Progenitor cell of endocrine pancreas (in vitro differentiated cells): ENCODE data around the gene AMER2. TPM values are rescaled to one million over a fixed set of nuclear protein-coding genes. Genes with fewer than 3 reads are reported as not detected.

Source experiments
- DNase-seq: peaks from one replicate; pipeline ENCODE4 v3.0.0; 2021; ENCODE audit warnings: low spot score; ENCODE audit not compliant: unreplicated experiment
- H3K27ac Mint-ChIP-seq: 2 replicates; pipeline ENCODE4 v1.8.0; 2021; ENCODE audit warnings: mild to moderate bottlenecking, moderate library complexity, mixed read lengths
- H3K27me3 Mint-ChIP-seq: 2 replicates; pipeline ENCODE4 v1.8.0; 2021; ENCODE audit warnings: mixed read lengths
- H3K36me3 Mint-ChIP-seq: 2 replicates; pipeline ENCODE4 v1.8.0; 2022; ENCODE audit warnings: mixed read lengths; ENCODE audit not compliant: insufficient read depth
- H3K4me1 Mint-ChIP-seq: 2 replicates; pipeline ENCODE4 v1.8.0; 2021; ENCODE audit warnings: low read depth, mixed read lengths
- H3K4me3 Mint-ChIP-seq: 2 replicates; pipeline ENCODE4 v1.8.0; 2021; ENCODE audit warnings: low read depth, mild to moderate bottlenecking, moderate library complexity, mixed read lengths
- H3K9me3 Mint-ChIP-seq: 2 replicates; pipeline ENCODE4 v1.8.0; 2021; ENCODE audit warnings: low read depth, mixed read lengths
- CTCF ChIP-seq: fragments of 200-600 bp; sonication (generic); IDR thresholded peaks from one replicate; pipeline ENCODE4 v1.5.0; 2021; ENCODE audit warnings: antibody characterized with exemption, mild to moderate bottlenecking; ENCODE audit not compliant: unreplicated experiment
- total RNA-seq: library from RNA; stranded (reverse); gene quantifications from 2 replicates; pipeline ENCODE4 v1.2.1, GENCODE V29; 2021

Gene AMER2
- total RNA-seq, 1 donor from 2014 or later, result 0.05 TPM

- Mint-ChIP-seq H3K4me1 (no peaks in the 10 kb centered on the region), H3K4me3 (no peak overlapping the region)
Observed at GRCh38 chr13:25143706-25144105, 28.4 kb downstream of the AMER2 start.

GRCh38 chr13:25141042-25141441 lies 31.0 kb downstream of the AMER2 start:
- Mint-ChIP-seq H3K9me3 (no peaks in the 10 kb centered on the region), H3K27ac (no peak overlapping the region), H3K36me3 (no peaks in the 10 kb centered on the region), H3K27me3 (peaks cover 28% of the 10 kb centered on the region), H3K4me1 (no peaks in the 10 kb centered on the region), H3K4me3 (no peak overlapping the region)
- TF ChIP-seq CTCF, result no peak
- DNase-seq, result no peak

More at GRCh38 chr13:25143706-25144105, 28.4 kb downstream of the AMER2 start:
- TF ChIP-seq CTCF, result no peak
- H3K27me3 Mint-ChIP-seq, result peaks cover 5% of the 10 kb centered on the region
- DNase-seq, result no peak
- no peak overlapping the region for H3K27ac Mint-ChIP-seq
- H3K36me3 Mint-ChIP-seq, result no peaks in the 10 kb centered on the region
- H3K9me3 Mint-ChIP-seq, result peaks cover 9% of the 10 kb centered on the region

GRCh38 chr13:25137788-25138115 lies 34.3 kb downstream of the AMER2 start:
- Mint-ChIP-seq H3K9me3 (peaks cover 3% of the 10 kb centered on the region), H3K4me1 (no peaks in the 10 kb centered on the region), H3K36me3 (no peaks in the 10 kb centered on the region), H3K27me3 (peaks cover 46% of the 10 kb centered on the region), H3K27ac (no peak overlapping the region), H3K4me3 (no peak overlapping the region)
- no peak for DNase-seq
- no peak for TF ChIP-seq CTCF

- no peak overlapping the region for H3K27ac Mint-ChIP-seq
- H3K36me3 Mint-ChIP-seq, result no peaks in the 10 kb centered on the region
- no peak overlapping the region for H3K4me3 Mint-ChIP-seq
- TF ChIP-seq CTCF, result no peak
- no peak for DNase-seq
- peaks cover 48% of the 10 kb centered on the region for H3K27me3 Mint-ChIP-seq
- peaks cover 3% of the 10 kb centered on the region for H3K9me3 Mint-ChIP-seq
- H3K4me1 Mint-ChIP-seq, result no peaks in the 10 kb centered on the region
Observed at GRCh38 chr13:25136880-25137787, 35.0 kb downstream of the AMER2 start.

- no peak for DNase-seq
- peaks cover 3% of the 10 kb centered on the region for H3K9me3 Mint-ChIP-seq
- no peaks in the 10 kb centered on the region for H3K36me3 Mint-ChIP-seq
- TF ChIP-seq CTCF, result no peak
- H3K4me3 Mint-ChIP-seq, result no peak overlapping the region
- no peaks in the 10 kb centered on the region for H3K4me1 Mint-ChIP-seq
- H3K27ac Mint-ChIP-seq, result no peak overlapping the region
- H3K27me3 Mint-ChIP-seq, result peaks cover 47% of the 10 kb centered on the region
Observed at GRCh38 chr13:25135896-25136295, 36.2 kb downstream of the AMER2 start.
